ENCODE results near the gene HTATSF1.

The HTATSF1 gene

GRCh38 chrX:136480383-136480782 lies 17.0 kb upstream of the HTATSF1 start:
- no peak for TF ChIP-seq CTCF (IDR thresholded peaks at IDR 0.05)
- H3K36me3 ChIP-seq: no peaks in the 10 kb centered on the region
- H3K27ac ChIP-seq: no peak overlapping the region
- H3K4me1 ChIP-seq (ENCODE audit: control insufficient read depth in 1 of 2, insufficient read depth in 1 of 2, low read depth in 1 of 2, low read length in 1 of 2): no peaks in the 10 kb centered on the region
- H3K4me3 ChIP-seq (ENCODE audit: low read depth in 1 of 2, low read length in 1 of 2): no peak overlapping the region
- no peaks in the 10 kb centered on the region for H3K9me3 ChIP-seq
- H3K27me3 ChIP-seq: no peaks in the 10 kb centered on the region

GRCh38 chrX:136487647-136488046 lies 9.7 kb upstream of the HTATSF1 start, which contains the start of gene BRS3:
BRS3 (plus strand) TSS chrX:136487947; CDS start chrX:136488115, 168 bp downstream.
- TF ChIP-seq CTCF (IDR thresholded peaks at IDR 0.05): no peak

GRCh38 chrX:136488706-136489105 lies 8.7 kb upstream of the HTATSF1 start:
- TF ChIP-seq CTCF (IDR thresholded peaks at IDR 0.05): no peak
- H3K27me3 ChIP-seq: no peaks in the 10 kb centered on the region
- H3K27ac ChIP-seq: no peak overlapping the region
- H3K36me3 ChIP-seq: no peaks in the 10 kb centered on the region
- H3K4me3 ChIP-seq (ENCODE audit: low read depth in 1 of 2, low read length in 1 of 2): no peak overlapping the region
- no peaks in the 10 kb centered on the region for H3K4me1 ChIP-seq (ENCODE audit: control insufficient read depth in 1 of 2, insufficient read depth in 1 of 2, low read depth in 1 of 2, low read length in 1 of 2)
- no peaks in the 10 kb centered on the region for H3K9me3 ChIP-seq

More at GRCh38 chrX:136487647-136488046, 9.7 kb upstream of the HTATSF1 start, which contains the start of gene BRS3:
- no peaks in the 10 kb centered on the region for H3K9me3 ChIP-seq
- H3K36me3 ChIP-seq: no peaks in the 10 kb centered on the region
- no peak within 1 kb of the TSS for H3K4me3 ChIP-seq (ENCODE audit: low read depth in 1 of 2, low read length in 1 of 2)
- no peaks in the 10 kb centered on the region for H3K4me1 ChIP-seq (ENCODE audit: control insufficient read depth in 1 of 2, insufficient read depth in 1 of 2, low read depth in 1 of 2, low read length in 1 of 2)
- H3K27me3 ChIP-seq: no peaks in the 10 kb centered on the region
- no peak within 1 kb of the TSS for H3K27ac ChIP-seq

GRCh38 chrX:136491832-136492231 lies 5.6 kb upstream of the HTATSF1 start:
- Histone ChIP-seq H3K4me3 (ENCODE audit: low read depth in 1 of 2, low read length in 1 of 2) (no peak overlapping the region), H3K27me3 (no peaks in the 10 kb centered on the region), H3K9me3 (no peaks in the 10 kb centered on the region), H3K4me1 (ENCODE audit: control insufficient read depth in 1 of 2, insufficient read depth in 1 of 2, low read depth in 1 of 2, low read length in 1 of 2) (peaks cover 12 to 18% of the 10 kb centered on the region in 2 experiments), H3K36me3 (no peaks in the 10 kb centered on the region), H3K27ac (no peak overlapping the region)
- no peak for TF ChIP-seq CTCF (IDR thresholded peaks at IDR 0.05)

GRCh38 chrX:136493011-136493410 lies 4.4 kb upstream of the HTATSF1 start:
- H3K27ac ChIP-seq: no peak overlapping the region
- no peak for TF ChIP-seq CTCF (IDR thresholded peaks at IDR 0.05)
- H3K36me3 ChIP-seq: no peaks in the 10 kb centered on the region
- no peak overlapping the region for H3K4me3 ChIP-seq (ENCODE audit: low read depth in 1 of 2, low read length in 1 of 2)
- no peaks in the 10 kb centered on the region for H3K9me3 ChIP-seq
- H3K4me1 ChIP-seq (ENCODE audit: control insufficient read depth in 1 of 2, insufficient read depth in 1 of 2, low read depth in 1 of 2, low read length in 1 of 2): peaks cover 14 to 23% of the 10 kb centered on the region in 2 experiments
- no peaks in the 10 kb centered on the region for H3K27me3 ChIP-seq

- no peaks in the 10 kb centered on the region for H3K36me3 ChIP-seq
- H3K4me3 ChIP-seq (ENCODE audit: low read depth in 1 of 2, low read length in 1 of 2): no peak overlapping the region
- H3K27me3 ChIP-seq: no peaks in the 10 kb centered on the region
- no peaks in the 10 kb centered on the region for H3K9me3 ChIP-seq
- H3K27ac ChIP-seq: peak overlapping the region; percentile 95
- TF ChIP-seq CTCF (IDR thresholded peaks at IDR 0.05): no peak
- peaks cover 18 to 28% of the 10 kb centered on the region in 2 experiments for H3K4me1 ChIP-seq (ENCODE audit: control insufficient read depth in 1 of 2, insufficient read depth in 1 of 2, low read depth in 1 of 2, low read length in 1 of 2)
Observed at GRCh38 chrX:136495043-136495442, 2.3 kb upstream of the HTATSF1 start.
